Esophagus squamous epithelium (tissue), 4 donors: Measurements from ENCODE around the gene PRKCE.

Experiments
- CTCF ChIP-seq, 6 experiments: fragments of 450-650 bp in 4 of 6; fragments of 200-600 bp in 2 of 6; sonication (generic) in 2 of 6; IDR thresholded peaks; one replicate each; pipeline ENCODE4 v1.5.1; 2016 to 2019; ENCODE audit warnings: antibody characterized with exemption in 6 of 6, mild to moderate bottlenecking in 4 of 6, moderate library complexity in 4 of 6
- POLR2A ChIP-seq, 4 donors: fragments of 450-650 bp; IDR thresholded peaks; one replicate each; pipeline ENCODE4 v1.6.1; 2017; ENCODE audit warnings: antibody characterized with exemption in 4 of 4, mild to moderate bottlenecking in 4 of 4, moderate library complexity in 3 of 4

GRCh38 chr2:45919160-45919650 is 267.7 kb downstream of the PRKCE start:
- TF ChIP-seq CTCF (IDR thresholded peaks at IDR 0.05) (no peak), POLR2A (IDR thresholded peaks at IDR 0.05) (no peak)
